Skeletal muscle cell (primary cell): ENCODE measurements around the gene LURAP1L.

ENCODE experiments used
- DNase-seq: peaks from one replicate; pipeline ENCODE4 v3.0.0-alpha.2; 2010; ENCODE audit warnings: low read depth
- H3K4me3 ChIP-seq: 2 replicates; pipeline ENCODE4 v1.5.1; 2011; ENCODE audit warnings: low read depth, mild to moderate bottlenecking, control low read depth, low read length, moderate library complexity

The LURAP1L gene

DNA sequence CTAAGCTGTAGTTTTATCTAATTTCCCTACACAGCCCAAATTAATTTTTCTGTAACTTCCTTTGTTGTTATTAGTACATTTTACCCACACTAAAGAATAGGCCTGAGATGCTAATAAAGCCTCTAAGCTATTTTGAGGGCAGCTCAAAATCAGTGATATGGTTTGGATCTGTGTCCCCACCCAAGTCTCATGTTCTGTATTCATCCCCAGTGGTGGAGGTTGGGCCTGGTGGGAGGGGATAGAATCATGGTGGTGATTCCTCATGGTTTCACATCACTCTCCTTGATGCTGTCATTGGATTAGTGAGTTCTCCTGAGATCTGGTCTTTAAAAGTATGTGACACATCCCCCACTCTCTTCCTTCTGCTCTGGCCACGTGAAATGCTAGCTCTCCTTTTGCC lies 27.3 kb downstream of the LURAP1L start:
- H3K4me3 ChIP-seq, result no peak overlapping the region
- no peak for DNase-seq

DNA sequence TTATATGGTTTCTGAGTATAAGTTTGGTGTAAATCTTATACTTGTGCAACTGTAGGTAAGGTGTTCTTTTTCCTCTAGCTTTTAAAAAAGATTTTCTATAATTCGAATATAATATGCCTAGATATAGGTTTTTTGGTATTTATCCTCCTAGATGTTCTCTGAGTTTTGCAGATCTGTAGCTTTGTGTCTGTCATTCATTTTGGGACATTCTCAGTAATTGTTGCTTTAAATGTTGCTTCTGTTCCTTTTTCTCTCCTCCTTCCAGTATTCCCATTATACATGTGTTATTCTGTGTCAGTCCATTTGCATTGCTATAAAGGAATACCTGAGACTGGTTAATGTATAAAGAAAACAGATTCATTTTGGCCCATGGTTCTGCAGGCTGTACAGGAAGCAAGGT lies 33.7 kb downstream of the LURAP1L start:
- H3K4me3 ChIP-seq, result no peak overlapping the region
- DNase-seq, result no peak

DNA sequence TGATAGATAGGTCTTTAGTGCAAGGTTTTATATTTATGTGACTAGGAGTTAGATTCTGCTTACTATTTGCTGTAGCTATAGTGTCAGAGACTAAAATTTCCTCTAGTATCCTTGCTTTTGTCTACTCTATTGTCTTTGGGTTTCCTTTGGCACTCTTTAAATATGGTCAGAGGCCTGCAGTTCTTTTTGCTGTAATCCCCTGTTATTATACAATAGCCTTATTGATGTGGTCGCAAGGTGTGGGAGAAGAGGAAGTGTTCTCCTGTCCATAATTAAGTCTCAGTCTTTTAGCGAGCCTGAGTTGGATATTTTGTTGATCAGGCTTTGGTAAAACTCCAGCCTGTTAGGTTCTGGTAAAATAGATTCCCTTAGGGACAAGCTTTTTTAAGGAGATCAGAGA lies 34.9 kb downstream of the LURAP1L start:
- H3K4me3 ChIP-seq, result no peak overlapping the region
- no peak for DNase-seq

DNA sequence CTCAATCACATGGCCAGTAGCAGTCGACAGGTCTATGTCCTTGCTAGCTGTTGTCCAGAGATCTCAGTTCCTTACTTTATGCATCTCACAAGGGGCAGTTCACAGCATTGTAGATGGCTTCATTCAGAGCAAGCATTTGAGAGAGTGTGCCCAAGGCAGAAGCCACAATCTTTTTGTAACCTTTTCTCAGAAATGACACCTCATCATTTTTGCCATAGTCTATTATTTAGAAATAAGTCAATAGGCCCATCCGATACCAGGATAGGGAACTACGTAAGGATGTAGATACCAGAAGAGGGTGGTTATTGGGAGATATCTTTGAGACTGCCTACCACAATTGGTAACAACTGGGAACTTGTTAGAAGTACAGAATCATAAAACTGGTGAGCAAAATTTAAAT lies 37.1 kb downstream of the LURAP1L start:
- H3K4me3 ChIP-seq, result no peak overlapping the region
- DNase-seq, result no peak

GRCh38 chr9:12812710-12813109 lies 37.9 kb downstream of the LURAP1L start:
- H3K4me3 ChIP-seq, result no peak overlapping the region
- DNase-seq, result no peak

- no peak for DNase-seq
- H3K4me3 ChIP-seq, result peak overlapping the region; percentile 25
Measured at GRCh38 chr9:12813533-12813932, 38.7 kb downstream of the LURAP1L start.

GRCh38 chr9:12813960-12814876 lies 39.4 kb downstream of the LURAP1L start:
- peak; percentile 100 for DNase-seq
- H3K4me3 ChIP-seq, result peak overlapping the region; percentile 25

DNA sequence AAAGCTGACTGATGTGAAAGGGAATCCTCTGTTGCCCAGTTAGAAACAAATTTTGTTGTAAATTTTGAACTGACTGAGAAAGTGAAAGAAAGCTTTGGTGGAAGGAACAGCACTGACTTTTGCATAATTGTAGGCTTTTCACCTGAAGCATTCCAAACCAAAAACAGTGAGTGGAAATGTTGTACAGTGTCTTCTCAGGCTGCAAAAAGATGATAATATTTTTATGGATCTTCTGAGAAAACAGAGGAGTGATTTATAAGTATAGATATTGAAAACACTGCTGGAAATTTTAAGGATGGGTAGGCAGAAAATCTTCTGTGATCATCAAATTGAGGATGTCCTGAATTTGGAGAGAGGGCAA lies 40.0 kb downstream of the LURAP1L start:
- no peak for DNase-seq
- H3K4me3 ChIP-seq, result peak overlapping the region; percentile 7

DNA sequence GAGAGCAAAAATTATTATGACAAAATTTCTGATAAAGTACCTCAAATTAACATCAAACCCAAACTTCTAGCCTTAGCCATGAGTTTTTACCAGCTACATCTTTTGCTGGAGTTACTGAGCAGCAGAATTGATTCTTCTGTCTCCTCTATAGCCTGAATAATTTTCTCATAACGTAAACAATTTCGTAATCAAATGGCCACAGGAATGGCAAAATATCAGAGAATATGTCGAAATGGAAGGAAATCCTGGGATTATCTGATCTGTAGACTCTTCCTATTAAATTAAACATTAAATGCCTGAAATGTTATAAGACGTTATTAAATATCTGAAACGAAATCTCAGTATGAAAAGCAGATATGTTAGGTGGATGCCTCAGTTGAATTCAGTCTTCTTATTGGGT lies 41.1 kb downstream of the LURAP1L start:
- no peak overlapping the region for H3K4me3 ChIP-seq
- peak; percentile 39 for DNase-seq

DNA sequence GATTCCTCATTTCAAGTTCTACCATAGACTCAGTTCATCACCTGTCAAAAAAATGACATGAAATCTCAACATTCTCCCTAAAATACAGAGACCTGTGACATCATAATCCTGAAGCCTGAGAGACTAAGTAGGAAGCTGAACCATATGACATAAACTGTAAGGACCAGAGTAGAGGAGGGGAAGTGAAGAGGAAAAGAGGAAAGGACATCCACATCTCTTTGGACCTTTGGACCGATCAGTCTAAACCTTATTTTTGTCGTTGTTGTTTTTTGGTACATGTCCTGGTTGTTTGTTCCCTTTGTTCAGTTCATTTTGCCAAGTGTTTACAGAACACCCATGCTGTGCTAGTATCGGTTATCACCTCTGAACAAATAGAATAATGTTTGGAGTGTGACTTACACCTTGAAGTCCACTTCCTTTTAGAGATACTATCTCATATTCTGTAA lies 41.9 kb downstream of the LURAP1L start:
- H3K4me3 ChIP-seq, result no peak overlapping the region
- DNase-seq, result no peak

DNA sequence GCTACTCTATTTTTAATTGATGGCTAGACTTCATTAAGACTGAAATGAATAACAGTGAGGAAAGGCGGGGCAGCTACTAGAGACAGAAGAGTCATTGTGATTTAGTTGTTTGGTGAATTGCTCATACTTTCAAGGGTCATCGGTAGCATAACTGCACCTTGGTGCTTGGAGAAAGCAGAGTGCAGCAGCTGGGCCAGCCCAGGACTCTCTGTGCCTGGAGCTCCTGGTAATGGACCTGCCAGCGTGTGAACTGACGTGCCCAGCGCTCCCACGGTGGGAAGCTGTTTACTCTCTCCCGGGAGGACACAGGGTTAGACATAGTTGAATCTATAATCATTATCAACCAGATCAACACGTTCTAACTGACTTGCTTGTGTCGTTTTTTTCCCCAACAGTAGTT lies 42.9 kb downstream of the LURAP1L start:
- peak; percentile 31 for DNase-seq

DNA sequence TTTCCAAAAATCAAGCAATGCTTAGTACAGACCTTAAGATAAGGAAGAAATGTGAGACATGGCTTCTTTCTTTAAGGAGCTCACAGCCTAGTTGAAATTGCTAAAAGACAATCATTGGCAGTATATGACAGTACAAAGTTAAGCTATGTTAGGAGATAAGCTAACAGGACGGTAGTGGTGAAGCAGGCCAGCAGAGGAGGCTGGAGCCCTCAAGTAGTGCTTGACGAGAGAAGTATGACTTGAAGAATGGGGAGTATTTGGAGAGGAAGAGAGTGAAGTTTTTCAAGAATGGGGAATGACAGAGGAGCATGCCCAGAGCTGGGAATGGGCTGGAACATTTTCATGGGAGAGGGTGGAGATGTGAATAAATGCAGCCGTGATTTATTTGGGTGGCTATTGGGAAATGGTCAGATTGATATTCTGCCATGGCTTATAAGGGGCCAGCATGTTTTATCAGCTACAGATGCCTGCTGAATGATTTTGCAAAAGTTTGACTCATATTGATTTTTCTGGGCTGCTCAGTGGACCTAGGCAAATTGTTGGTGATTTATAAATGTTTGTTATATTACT lies 43.7 kb downstream of the LURAP1L start:
- H3K4me3 ChIP-seq, result no peak overlapping the region
- no peak for DNase-seq

More for the DNA sequence above, 42.9 kb downstream of the LURAP1L start:
- H3K4me3 ChIP-seq, result no peak overlapping the region

- no peak overlapping the region for H3K4me3 ChIP-seq
- DNase-seq, result no peak
Measured at GRCh38 chr9:12819436-12820185, 44.8 kb downstream of the LURAP1L start.

DNA sequence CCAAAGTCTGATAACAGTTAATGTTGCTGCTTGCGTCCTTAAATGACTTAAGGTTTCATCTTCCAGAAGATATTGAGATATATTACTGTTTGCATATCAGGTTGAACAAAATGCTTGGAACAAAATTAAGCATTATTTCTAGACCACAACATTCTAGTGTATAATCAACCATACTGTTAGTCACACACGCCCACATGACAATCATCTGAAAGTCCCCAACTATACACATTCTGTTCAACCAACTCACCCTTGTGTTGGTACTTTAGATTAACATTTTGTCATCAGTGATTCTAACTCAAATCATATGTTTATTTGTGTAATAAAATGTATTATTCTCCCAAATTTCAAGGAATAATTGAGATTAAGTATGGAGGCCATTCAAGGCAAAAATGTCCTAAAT lies 47.3 kb downstream of the LURAP1L start:
- H3K4me3 ChIP-seq, result no peak overlapping the region
- DNase-seq, result no peak

GRCh38 chr9:12826924-12827565 lies 52.2 kb downstream of the LURAP1L start:
- no peak for DNase-seq
- no peak overlapping the region for H3K4me3 ChIP-seq

GRCh38 chr9:12833701-12834100 lies 58.9 kb downstream of the LURAP1L start:
- DNase-seq, result no peak
- H3K4me3 ChIP-seq, result no peak overlapping the region

- DNase-seq, result no peak
Measured at GRCh38 chr9:12838546-12838945, 63.7 kb downstream of the LURAP1L start.

GRCh38 chr9:12843735-12844134 lies 68.9 kb downstream of the LURAP1L start:
- H3K4me3 ChIP-seq, result no peak overlapping the region
- DNase-seq, result no peak

More at GRCh38 chr9:12838546-12838945, 63.7 kb downstream of the LURAP1L start:
- H3K4me3 ChIP-seq, result no peak overlapping the region

GRCh38 chr9:12846035-12846434 lies 71.2 kb downstream of the LURAP1L start:
- no peak overlapping the region for H3K4me3 ChIP-seq
- DNase-seq, result no peak

DNA sequence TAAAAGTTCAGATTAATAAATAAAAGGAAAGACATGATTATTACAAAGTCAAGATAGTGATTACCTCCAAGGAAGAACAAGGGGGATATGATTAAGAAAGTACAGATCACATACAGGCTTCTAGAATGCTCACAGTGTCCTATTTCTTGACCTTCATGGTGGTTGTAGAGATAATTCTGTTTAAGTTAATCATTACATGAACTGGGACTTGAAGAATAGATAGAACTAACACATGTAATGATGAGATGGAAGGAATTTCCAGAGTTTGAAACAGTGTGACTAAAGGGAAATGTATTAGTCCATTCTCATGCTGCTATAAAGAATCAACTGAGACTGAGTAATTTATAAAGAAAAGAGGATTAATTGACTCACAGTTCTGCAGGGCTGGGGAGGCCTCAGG lies 72.7 kb downstream of the LURAP1L start:
- DNase-seq, result no peak
- H3K4me3 ChIP-seq, result no peak overlapping the region
